IMR-90 (cell line): ENCODE data around the gene SOS1. TPM values are rescaled to one million over a fixed set of nuclear protein-coding genes. Genes with fewer than 3 reads are reported as not detected.

Experiments
- ATAC-seq: fragments of 200-7000 bp; cut with Tn5 transposase; 2 replicates; pipeline ENCODE4 v1.9.1; 2020; ENCODE audit warnings: low read depth, mild to moderate bottlenecking, moderate library complexity
- BruUV-seq: library from RNA; stranded (reverse); fragments of 400-500 nt; replicated peaks from 2 replicates; lab custom pipeline; 2021; lab: Mats Ljungman, UMichigan
- CTCF ChIA-PET: fragments of 300-600 bp; formaldehyde crosslinking; extraction: SDS; loops from one replicate; lab custom pipeline; 2021; ENCODE audit warnings: antibody characterized with exemption; lab: Yijun Ruan, JAX
- POLR2A ChIA-PET: fragments of 300-600 bp; sonication (Branson Sonifier 250); formaldehyde crosslinking; loops from one replicate; lab custom pipeline; 2022; ENCODE audit warnings: antibody characterized with exemption; ENCODE audit not compliant: unreplicated experiment; lab: Charles Lee
- DNase-seq: peaks from one replicate; pipeline ENCODE4 v3.0.0; 2013
- H2AFZ ChIP-seq: replicated peaks from 2 replicates; pipeline ENCODE3; 2013; ENCODE audit warnings: low read length, mild to moderate bottlenecking; ENCODE audit not compliant: poor library complexity
- H2AK5ac ChIP-seq: 2 replicates; pipeline ENCODE4 v1.6.1; 2013; ENCODE audit warnings: low read depth, low read length, inconsistent platforms
- H2AK9ac ChIP-seq: replicated peaks from 2 replicates; pipeline ENCODE3; 2013; ENCODE audit warnings: mild to moderate bottlenecking, low read depth, low read length, moderate library complexity; ENCODE audit not compliant: poor library complexity
- H2BK120ac ChIP-seq: 2 replicates; pipeline ENCODE4 v1.6.1; 2013; ENCODE audit warnings: low read depth, low read length, inconsistent platforms
- H2BK15ac ChIP-seq: 3 replicates; pipeline ENCODE4 v1.6.1; 2013; ENCODE audit warnings: low read depth, low read length, inconsistent platforms
- H2BK20ac ChIP-seq: 2 replicates; pipeline ENCODE4 v1.6.1; 2013; ENCODE audit warnings: low read depth, mild to moderate bottlenecking, inconsistent platforms, low read length, moderate library complexity
- H2BK5ac ChIP-seq: 2 replicates; pipeline ENCODE4 v1.6.1; 2013; ENCODE audit warnings: mild to moderate bottlenecking, low read depth, low read length, inconsistent platforms; ENCODE audit not compliant: poor library complexity, severe bottlenecking
- H3K14ac ChIP-seq: replicated peaks from 2 replicates; pipeline ENCODE4 v1.6.1; 2013; ENCODE audit warnings: low read depth, low read length, inconsistent platforms
- H3K18ac ChIP-seq: 2 replicates; pipeline ENCODE4 v1.6.1; 2013; ENCODE audit warnings: low read depth, low read length, control low read depth
- H3K23ac ChIP-seq: 2 replicates; pipeline ENCODE4 v1.6.1; 2013; ENCODE audit warnings: low read depth, low read length, inconsistent platforms
- H3K27ac ChIP-seq: 2 replicates; pipeline ENCODE4 v1.5.1; 2013; ENCODE audit warnings: mild to moderate bottlenecking, control low read depth, low read length; ENCODE audit not compliant: insufficient read depth
- H3K27me3 ChIP-seq: 2 replicates; pipeline ENCODE4 v1.6.1; 2013; ENCODE audit warnings: low read length; ENCODE audit not compliant: control insufficient read depth, insufficient read depth
- H3K36me3 ChIP-seq: 2 replicates; pipeline ENCODE4 v1.6.1; 2013; ENCODE audit warnings: low read length, mixed read lengths; ENCODE audit not compliant: control insufficient read depth, insufficient read depth
- H3K4ac ChIP-seq: 2 replicates; pipeline ENCODE4 v1.6.1; 2013; ENCODE audit warnings: low read depth, low read length, inconsistent platforms
- H3K4me1 ChIP-seq: 2 replicates; pipeline ENCODE4 v1.6.1; 2013; ENCODE audit warnings: low read length, mixed read lengths; ENCODE audit not compliant: control insufficient read depth, insufficient read depth
- H3K4me2 ChIP-seq: 2 replicates; pipeline ENCODE4 v1.6.1; 2013; ENCODE audit warnings: low read depth, mild to moderate bottlenecking, control low read depth, low read length, moderate library complexity
- H3K4me3 ChIP-seq: 2 replicates; pipeline ENCODE4 v1.5.1; 2013; ENCODE audit warnings: low read depth, mild to moderate bottlenecking, control low read depth, low read length, moderate library complexity; ENCODE audit not compliant: insufficient read depth
- H3K56ac ChIP-seq: 2 replicates; pipeline ENCODE4 v1.6.1; 2013; ENCODE audit warnings: low read length, inconsistent platforms; ENCODE audit not compliant: insufficient read depth; ENCODE audit errors: extremely low read depth
- H3K79me1 ChIP-seq, 2 experiments: 2 replicates each; pipeline ENCODE4 v1.6.1; 2013; ENCODE audit warnings: low read length in 2 of 2, inconsistent platforms in 1 of 2, low read depth in 1 of 2
- H3K9ac ChIP-seq: 2 replicates; pipeline ENCODE4 v1.6.1; 2013; ENCODE audit warnings: low read depth, low read length, control low read depth
- H3K9me1 ChIP-seq: 2 replicates; pipeline ENCODE4 v1.6.1; 2013; ENCODE audit warnings: low read length, inconsistent platforms; ENCODE audit not compliant: insufficient read depth
- H3K9me3 ChIP-seq: 2 replicates; pipeline ENCODE4 v1.6.1; 2013; ENCODE audit warnings: low read length; ENCODE audit not compliant: control insufficient read depth, insufficient read depth
- H4K20me1 ChIP-seq: 2 replicates; pipeline ENCODE4 v1.6.1; 2013; ENCODE audit warnings: low read length, inconsistent platforms; ENCODE audit not compliant: insufficient read depth
- H4K5ac ChIP-seq: 2 replicates; pipeline ENCODE4 v1.6.1; 2013; ENCODE audit warnings: mild to moderate bottlenecking, low read depth, low read length, control low read depth
- H4K8ac ChIP-seq, 2 experiments: 2 replicates each; pipeline ENCODE4 v1.6.1; 2013; ENCODE audit warnings: low read depth in 2 of 2, low read length in 2 of 2, control low read depth in 1 of 2, inconsistent platforms in 1 of 2
- H4K91ac ChIP-seq: 2 replicates; pipeline ENCODE4 v1.6.1; 2013; ENCODE audit warnings: low read depth, low read length, inconsistent platforms; ENCODE audit not compliant: insufficient read depth
- BHLHE40 ChIP-seq: fragments of 150-350 bp; IDR thresholded peaks from 2 replicates; pipeline ENCODE4 v1.6.1; 2016; ENCODE audit warnings: mild to moderate bottlenecking, low read depth, low read length
- CEBPB ChIP-seq: IDR thresholded peaks from 2 replicates; pipeline ENCODE4 v1.6.1; 2012; ENCODE audit warnings: low read depth, low read length, improper control_type of control experiment
- CHD1 ChIP-seq: IDR thresholded peaks from 2 replicates; pipeline ENCODE4 v1.6.1; 2012; ENCODE audit warnings: low read depth, low read length, improper control_type of control experiment
- FOS ChIP-seq: fragments of 150-350 bp; IDR thresholded peaks from 2 replicates; pipeline ENCODE4 v1.6.1; 2016; ENCODE audit warnings: low read depth, low read length
- MAFK ChIP-seq: IDR thresholded peaks from 2 replicates; pipeline ENCODE4 v1.6.1; 2012; ENCODE audit warnings: low read depth, low read length, improper control_type of control experiment
- MAZ ChIP-seq: IDR thresholded peaks from 2 replicates; pipeline ENCODE4 v1.6.1; 2012; ENCODE audit warnings: low read depth, mild to moderate bottlenecking, low read length, improper control_type of control experiment, moderate library complexity, borderline replicate concordance
- NFE2L2 ChIP-seq: fragments of 150-350 bp; IDR thresholded peaks from 2 replicates; pipeline ENCODE4 v1.6.1; 2016; ENCODE audit warnings: low read depth, mild to moderate bottlenecking, low read length
- POLR2A ChIP-seq: IDR thresholded peaks from 2 replicates; pipeline ENCODE4 v1.6.1; 2012; ENCODE audit warnings: mild to moderate bottlenecking, low read depth, low read length
- RAD21 ChIP-seq: IDR thresholded peaks from 2 replicates; pipeline ENCODE4 v1.6.1; 2012; ENCODE audit warnings: low read length, improper control_type of control experiment
- RCOR1 ChIP-seq: IDR thresholded peaks from 2 replicates; pipeline ENCODE4 v1.6.1; 2012; ENCODE audit warnings: mild to moderate bottlenecking, low read length, improper control_type of control experiment; ENCODE audit not compliant: insufficient replicate concordance
- RFX5 ChIP-seq: IDR thresholded peaks from 2 replicates; pipeline ENCODE4 v1.8.0; 2012; ENCODE audit warnings: low read depth, mild to moderate bottlenecking, low read length, moderate library complexity
- SMC3 ChIP-seq: fragments of 150-350 bp; IDR thresholded peaks from 2 replicates; pipeline ENCODE4 v1.6.1; 2016; ENCODE audit warnings: low read depth, mild to moderate bottlenecking, antibody characterized with exemption, low read length, moderate library complexity
- WGBS, 2 experiments: methylation state at CpG; one replicate each; pipeline versions ENCODE4 v1.1.5 to v1.1.7; 2013; ENCODE audit warnings: missing lambda C conversion rate in 2 of 2; ENCODE audit not compliant: insufficient read length in 1 of 2; ENCODE audit errors: extremely low coverage in 2 of 2; 5-methylcytosine and 5-hydroxymethylcytosine counted together
- dilution Hi-C: fragments of 300-500 bp; cut with HindIII; formaldehyde crosslinking; loops from one replicate; pipeline ENCODE4 v1.14.3; 2018; ENCODE audit warnings: low sequenced_read_pairs; ENCODE audit not compliant: unreplicated experiment
- in situ Hi-C: fragments of 300-500 bp; cut with MboI; formaldehyde crosslinking; loops from 3 replicates; pipeline ENCODE4 v1.14.3; 2019; ENCODE audit warnings: low sequenced_read_pairs, inconsistent platforms, mixed read lengths
- intact Hi-C: fragments of 100-400 bp; cut with micrococcal nuclease; formaldehyde crosslinking; loops from 2 replicates; pipeline ENCODE4 v1.10.0; 2022
- polyA plus RNA-seq, 3 experiments: library from polyadenylated mRNA; depleted of rRNA; stranded (reverse); fragments of >200 nt; gene quantifications; 2 replicates each; pipeline ENCODE4 v1.2.3, GENCODE V29; 2012; ENCODE audit warnings: low replicate concordance in 1 of 3
- total RNA-seq: library from RNA; depleted of rRNA; stranded (reverse); fragments of >200 nt; gene quantifications from 2 replicates; pipeline ENCODE4 v1.2.3, GENCODE V29; 2012
- TF ChIP-seq, protein P1 (sequence below): fragments of 150-350 bp; IDR thresholded peaks from 2 replicates; pipeline ENCODE4 v1.6.1; 2017; ENCODE audit warnings: mild to moderate bottlenecking, antibody characterized with exemption, low read length, low read depth
- TF ChIP-seq, protein P2 (sequence below): fragments of 150-350 bp; IDR thresholded peaks from 2 replicates; pipeline ENCODE4 v1.6.1; 2016; ENCODE audit warnings: low read depth, mild to moderate bottlenecking, low read length, moderate library complexity, borderline replicate concordance
- TF ChIP-seq, protein P3 (sequence below): conservative IDR thresholded peaks from 2 replicates; pipeline ENCODE4 v1.5.1; 2012; ENCODE audit warnings: mild to moderate bottlenecking, low read depth, low read length, improper control_type of control experiment

SOS1 gene
- total and polyA plus RNA-seq, 2 of the 4 experiments (the other 2 are of a cell fraction), result 8.2 to 11.2 TPM

DNA sequence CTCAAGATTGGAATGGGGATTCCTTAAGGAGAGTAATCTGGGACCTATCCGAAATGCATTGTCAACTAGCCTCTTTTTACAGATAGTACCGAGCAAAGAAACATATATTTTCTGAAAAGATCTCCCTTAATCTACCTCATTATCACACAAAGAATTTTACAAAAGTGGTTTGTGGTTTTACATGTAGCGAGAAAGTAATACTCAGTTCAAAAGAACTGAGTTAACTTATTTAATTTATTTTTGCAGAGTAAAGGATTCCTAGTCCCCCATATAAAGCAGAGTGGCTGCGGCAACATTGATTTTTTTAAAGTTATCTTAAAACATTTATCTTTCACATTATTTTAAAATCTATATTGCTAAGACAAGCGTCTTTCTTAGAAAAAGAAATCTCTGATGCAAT is 15.9 kb upstream of the SOS1 start:
- Histone ChIP-seq H2BK15ac (no peak overlapping the region), H3K14ac (no peak overlapping the region), H3K4me3 (no peak overlapping the region), H3K9me3 (no peaks in the 10 kb centered on the region), H3K9me1 (no peaks in the 10 kb centered on the region), H2BK120ac (no peak overlapping the region), H3K4me2 (no peak overlapping the region), H3K23ac (no peak overlapping the region), H3K18ac (no peak overlapping the region), H4K5ac (no peak overlapping the region), H3K4ac (no peak overlapping the region), H4K8ac (no peak overlapping the region), H3K36me3 (no peaks in the 10 kb centered on the region), H2AK5ac (no peak overlapping the region), H3K9ac (no peak overlapping the region), H4K20me1 (no peaks in the 10 kb centered on the region), H3K27ac (no peak overlapping the region), H2AFZ (no peak overlapping the region), H3K27me3 (no peaks in the 10 kb centered on the region; the same call in 1 of the 2 replicates), H3K4me1 (no peaks in the 10 kb centered on the region), H2BK20ac (no peak overlapping the region), H2BK5ac (no peak overlapping the region), H3K56ac (no peak overlapping the region), H3K79me1 (no peaks in the 10 kb centered on the region), H4K91ac (no peak overlapping the region), H2AK9ac (no peak overlapping the region)
- WGBS, 2 experiments, result no CpG with 5 or more reads among the region's 5 CpGs
- ATAC-seq (no peak), DNase-seq (no peak)
- TF ChIP-seq FOS, result no peak
- TF ChIP-seq MAFK, result no peak
- TF ChIP-seq RFX5, result no peak
- TF ChIP-seq, protein P1, sequence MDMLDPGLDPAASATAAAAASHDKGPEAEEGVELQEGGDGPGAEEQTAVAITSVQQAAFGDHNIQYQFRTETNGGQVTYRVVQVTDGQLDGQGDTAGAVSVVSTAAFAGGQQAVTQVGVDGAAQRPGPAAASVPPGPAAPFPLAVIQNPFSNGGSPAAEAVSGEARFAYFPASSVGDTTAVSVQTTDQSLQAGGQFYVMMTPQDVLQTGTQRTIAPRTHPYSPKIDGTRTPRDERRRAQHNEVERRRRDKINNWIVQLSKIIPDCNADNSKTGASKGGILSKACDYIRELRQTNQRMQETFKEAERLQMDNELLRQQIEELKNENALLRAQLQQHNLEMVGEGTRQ, result no peak
- no peak for TF ChIP-seq RAD21
- no peak for TF ChIP-seq CHD1
- TF ChIP-seq MAZ, result no peak
- TF ChIP-seq SMC3, result no peak
- TF ChIP-seq BHLHE40, result no peak
- TF ChIP-seq, protein P2, sequence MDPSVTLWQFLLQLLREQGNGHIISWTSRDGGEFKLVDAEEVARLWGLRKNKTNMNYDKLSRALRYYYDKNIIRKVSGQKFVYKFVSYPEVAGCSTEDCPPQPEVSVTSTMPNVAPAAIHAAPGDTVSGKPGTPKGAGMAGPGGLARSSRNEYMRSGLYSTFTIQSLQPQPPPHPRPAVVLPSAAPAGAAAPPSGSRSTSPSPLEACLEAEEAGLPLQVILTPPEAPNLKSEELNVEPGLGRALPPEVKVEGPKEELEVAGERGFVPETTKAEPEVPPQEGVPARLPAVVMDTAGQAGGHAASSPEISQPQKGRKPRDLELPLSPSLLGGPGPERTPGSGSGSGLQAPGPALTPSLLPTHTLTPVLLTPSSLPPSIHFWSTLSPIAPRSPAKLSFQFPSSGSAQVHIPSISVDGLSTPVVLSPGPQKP, result no peak
- TF ChIP-seq CEBPB, result no peak
- no peak for TF ChIP-seq POLR2A
- TF ChIP-seq, protein P3, sequence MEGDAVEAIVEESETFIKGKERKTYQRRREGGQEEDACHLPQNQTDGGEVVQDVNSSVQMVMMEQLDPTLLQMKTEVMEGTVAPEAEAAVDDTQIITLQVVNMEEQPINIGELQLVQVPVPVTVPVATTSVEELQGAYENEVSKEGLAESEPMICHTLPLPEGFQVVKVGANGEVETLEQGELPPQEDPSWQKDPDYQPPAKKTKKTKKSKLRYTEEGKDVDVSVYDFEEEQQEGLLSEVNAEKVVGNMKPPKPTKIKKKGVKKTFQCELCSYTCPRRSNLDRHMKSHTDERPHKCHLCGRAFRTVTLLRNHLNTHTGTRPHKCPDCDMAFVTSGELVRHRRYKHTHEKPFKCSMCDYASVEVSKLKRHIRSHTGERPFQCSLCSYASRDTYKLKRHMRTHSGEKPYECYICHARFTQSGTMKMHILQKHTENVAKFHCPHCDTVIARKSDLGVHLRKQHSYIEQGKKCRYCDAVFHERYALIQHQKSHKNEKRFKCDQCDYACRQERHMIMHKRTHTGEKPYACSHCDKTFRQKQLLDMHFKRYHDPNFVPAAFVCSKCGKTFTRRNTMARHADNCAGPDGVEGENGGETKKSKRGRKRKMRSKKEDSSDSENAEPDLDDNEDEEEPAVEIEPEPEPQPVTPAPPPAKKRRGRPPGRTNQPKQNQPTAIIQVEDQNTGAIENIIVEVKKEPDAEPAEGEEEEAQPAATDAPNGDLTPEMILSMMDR, result no peak
- TF ChIP-seq RCOR1, result no peak
- TF ChIP-seq NFE2L2, result no peak
- no TSS peak for BruUV-seq
- CTCF ChIA-PET, result no interaction called here
- POLR2A ChIA-PET, result no interaction called here
- intact Hi-C loops, result no loop called here
- in situ Hi-C loops, result no loop called here
- dilution Hi-C loops, result no loop called here
